Panc1 (cell line): ENCODE results near the gene MKKS.

Experiments
- CTCF ChIP-seq: fragments of 450-650 bp; IDR thresholded peaks from 2 replicates; pipeline ENCODE4 v1.5.1; 2017; ENCODE audit warnings: mild to moderate bottlenecking
- POLR2AphosphoS5 ChIP-seq: IDR thresholded peaks from 2 replicates; pipeline ENCODE4 v1.6.1; 2012; ENCODE audit warnings: mild to moderate bottlenecking, low read depth, low read length, moderate library complexity
- REST ChIP-seq, 2 experiments: IDR thresholded peaks; 2 replicates each; pipeline ENCODE4 v1.6.1; 2011 to 2012; ENCODE audit warnings: low read depth in 2 of 2, control low read depth in 1 of 2, low read length in 1 of 2, mild to moderate bottlenecking in 1 of 2, moderate library complexity in 1 of 2; ENCODE audit not compliant: insufficient read depth in 1 of 2

GRCh38 chr20:10387686-10388085 is 46.3 kb downstream of the MKKS start:
- no peak for TF ChIP-seq CTCF
- no peak for TF ChIP-seq POLR2AphosphoS5
- no peak for TF ChIP-seq REST (IDR thresholded peaks at IDR 0.05; ENCODE audit: insufficient read depth in 1 of 2, low read depth in 2 of 2, low read length in 1 of 2)
